ENCODE data around the gene PLXNA3.
A peak's percentile ranks its signal among the peaks of the same experiment; 100 is the strongest.

Gene PLXNA3

DNA sequence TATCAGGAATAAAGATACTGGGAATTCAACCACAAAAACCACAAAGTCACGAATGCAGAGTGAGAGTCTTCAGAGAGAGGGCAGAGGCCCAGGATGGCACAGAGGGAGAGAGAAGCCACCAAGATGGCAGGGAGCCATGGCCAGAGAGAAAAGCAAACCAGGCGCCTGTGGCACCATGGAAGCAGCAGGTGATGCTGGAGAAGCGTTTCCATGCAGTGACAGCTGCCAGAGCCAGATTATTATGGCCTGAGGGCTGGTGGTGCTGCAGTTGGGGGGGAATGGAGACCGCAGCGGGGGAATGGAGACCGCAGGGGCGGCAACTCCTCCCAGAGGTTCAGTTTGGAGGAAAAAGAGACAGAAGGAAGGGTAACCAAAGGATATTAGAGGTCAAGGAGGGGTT lies 40.9 kb upstream of the PLXNA3 start:
- DNase-seq (ENCODE audit: low read depth), result no peak
- no peak overlapping the region for H3K4me3 ChIP-seq (ENCODE audit: low read depth, low read length)
- TF ChIP-seq, protein P1, sequence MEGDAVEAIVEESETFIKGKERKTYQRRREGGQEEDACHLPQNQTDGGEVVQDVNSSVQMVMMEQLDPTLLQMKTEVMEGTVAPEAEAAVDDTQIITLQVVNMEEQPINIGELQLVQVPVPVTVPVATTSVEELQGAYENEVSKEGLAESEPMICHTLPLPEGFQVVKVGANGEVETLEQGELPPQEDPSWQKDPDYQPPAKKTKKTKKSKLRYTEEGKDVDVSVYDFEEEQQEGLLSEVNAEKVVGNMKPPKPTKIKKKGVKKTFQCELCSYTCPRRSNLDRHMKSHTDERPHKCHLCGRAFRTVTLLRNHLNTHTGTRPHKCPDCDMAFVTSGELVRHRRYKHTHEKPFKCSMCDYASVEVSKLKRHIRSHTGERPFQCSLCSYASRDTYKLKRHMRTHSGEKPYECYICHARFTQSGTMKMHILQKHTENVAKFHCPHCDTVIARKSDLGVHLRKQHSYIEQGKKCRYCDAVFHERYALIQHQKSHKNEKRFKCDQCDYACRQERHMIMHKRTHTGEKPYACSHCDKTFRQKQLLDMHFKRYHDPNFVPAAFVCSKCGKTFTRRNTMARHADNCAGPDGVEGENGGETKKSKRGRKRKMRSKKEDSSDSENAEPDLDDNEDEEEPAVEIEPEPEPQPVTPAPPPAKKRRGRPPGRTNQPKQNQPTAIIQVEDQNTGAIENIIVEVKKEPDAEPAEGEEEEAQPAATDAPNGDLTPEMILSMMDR (IDR thresholded peaks at IDR 0.05; ENCODE audit: low read depth, low read length, missing control alignments), result no peak

DNA sequence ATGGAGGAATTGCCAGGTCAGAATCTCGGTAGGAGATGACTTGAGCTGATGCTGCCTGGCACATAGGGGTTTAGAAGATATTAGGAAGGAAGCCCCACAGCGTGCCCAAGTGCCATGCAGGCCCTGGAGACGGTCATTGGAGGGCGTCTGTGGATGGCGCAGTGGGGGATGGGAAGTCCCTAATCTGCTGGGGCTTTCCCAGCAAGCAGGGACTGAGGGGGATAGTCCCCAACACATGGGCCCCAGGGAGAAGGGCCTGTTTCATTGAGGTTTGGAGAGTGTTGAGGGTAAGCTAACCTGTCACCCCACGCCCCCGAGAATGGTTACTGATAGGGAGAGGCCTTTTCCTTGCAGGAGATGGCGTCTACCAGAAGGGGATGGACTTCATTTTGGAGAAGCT lies 38.9 kb upstream of the PLXNA3 start:
- DNase-seq (ENCODE audit: low read depth), result no peak
- TF ChIP-seq, protein P1 (IDR thresholded peaks at IDR 0.05; ENCODE audit: low read depth, low read length, missing control alignments), result no peak
- H3K4me3 ChIP-seq (ENCODE audit: low read depth, low read length), result no peak overlapping the region

DNA sequence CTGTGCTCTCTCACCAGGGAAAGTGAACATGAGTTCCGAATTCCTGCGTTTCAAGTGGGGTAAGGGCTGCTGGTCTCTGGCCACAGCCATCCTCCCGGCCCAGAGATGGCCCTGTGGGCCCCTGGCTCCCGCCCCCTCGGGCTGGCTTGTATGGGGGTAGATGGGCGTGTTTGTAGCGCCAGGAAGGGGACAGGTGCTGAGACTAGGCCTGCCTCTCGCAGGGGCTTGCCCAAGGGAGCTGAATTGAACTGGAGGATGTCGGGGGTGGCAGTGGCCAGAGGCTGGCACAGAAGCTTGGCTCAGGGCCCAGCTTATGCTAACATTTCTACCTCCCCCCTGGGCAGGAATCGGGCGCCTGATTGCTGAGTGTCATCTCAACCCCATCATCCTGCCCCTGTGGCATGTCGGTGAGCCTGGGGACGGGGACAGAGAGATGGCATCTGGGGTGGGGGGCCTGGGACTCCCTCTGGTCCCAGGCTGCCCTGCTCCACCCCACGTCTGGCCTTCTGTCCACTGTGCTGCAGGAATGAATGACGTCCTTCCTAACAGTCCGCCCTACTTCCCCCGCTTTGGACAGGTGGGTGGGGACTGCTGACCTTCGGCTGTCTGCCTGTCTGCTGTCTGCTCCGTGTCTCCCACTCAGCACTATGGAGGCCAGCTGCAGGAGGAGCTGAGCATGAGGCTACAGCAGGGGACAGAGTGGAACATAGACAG lies 38.2 kb upstream of the PLXNA3 start:
- TF ChIP-seq, protein P1 (IDR thresholded peaks at IDR 0.05; ENCODE audit: low read depth, low read length, missing control alignments), result no peak
- H3K4me3 ChIP-seq (ENCODE audit: low read depth, low read length), result no peak overlapping the region
- no peak for DNase-seq (ENCODE audit: low read depth)

DNA sequence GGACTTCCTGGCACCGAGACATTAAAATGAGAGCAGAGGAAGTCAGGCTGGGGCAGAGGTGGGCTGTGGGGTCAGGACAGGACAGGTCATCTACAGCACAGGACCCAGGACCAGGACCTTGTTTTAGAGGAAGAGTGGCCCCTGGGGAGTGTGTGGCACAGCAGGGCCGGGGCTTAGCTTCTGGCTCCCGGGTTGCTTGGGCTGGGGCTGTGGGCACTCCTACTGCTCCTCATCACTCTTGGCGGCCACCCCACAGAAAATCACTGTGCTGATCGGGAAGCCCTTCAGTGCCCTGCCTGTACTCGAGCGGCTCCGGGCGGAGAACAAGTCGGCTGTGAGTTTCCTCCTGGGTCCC lies 37.7 kb upstream of the PLXNA3 start:
- TF ChIP-seq, protein P1 (IDR thresholded peaks at IDR 0.05; ENCODE audit: low read depth, low read length, missing control alignments), result no peak
- no peak for DNase-seq (ENCODE audit: low read depth)
- no peak overlapping the region for H3K4me3 ChIP-seq (ENCODE audit: low read depth, low read length)

DNA sequence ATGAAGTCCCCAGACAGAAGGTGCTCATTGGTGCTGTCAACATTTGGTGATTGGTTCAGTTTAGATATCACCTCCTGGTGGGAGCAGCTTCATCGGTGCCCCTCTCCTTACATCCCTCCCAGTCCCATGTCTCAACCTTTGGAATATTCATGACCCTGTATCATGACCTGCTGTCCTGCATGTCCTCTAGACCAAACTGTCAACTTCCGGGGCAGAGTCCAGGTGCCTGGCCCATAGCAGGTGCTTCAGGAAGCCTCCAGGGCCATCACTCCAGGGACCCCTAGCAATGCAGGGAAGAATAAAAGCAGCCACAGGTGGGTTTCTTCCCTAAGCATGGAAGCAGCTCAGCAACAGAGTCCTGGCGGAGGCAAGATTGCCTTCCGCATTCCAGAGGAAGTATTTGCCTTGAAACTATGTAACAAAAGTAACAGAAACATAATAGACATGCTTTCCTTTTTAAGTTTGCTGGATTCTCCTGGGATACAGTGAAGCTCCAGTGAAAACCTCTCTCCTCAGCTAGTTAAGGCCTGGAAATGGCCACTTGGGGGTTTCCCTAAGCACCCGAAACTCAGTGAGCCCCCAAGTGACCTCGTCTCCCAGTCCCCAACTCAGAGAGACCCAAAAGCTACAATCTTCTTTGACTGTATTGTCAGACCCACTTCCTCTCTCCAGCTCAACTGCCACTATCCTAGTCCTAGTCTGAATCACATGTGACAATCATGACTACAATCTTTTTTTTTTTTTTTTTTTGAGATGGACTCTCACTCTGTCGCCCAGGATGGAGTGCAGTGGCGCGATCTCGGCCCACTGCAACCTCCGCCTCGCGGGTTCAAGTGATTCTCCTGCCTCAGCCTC lies 30.9 kb upstream of the PLXNA3 start:
- no peak for DNase-seq (ENCODE audit: low read depth)
- TF ChIP-seq, protein P1 (IDR thresholded peaks at IDR 0.05; ENCODE audit: low read depth, low read length, missing control alignments), result no peak
- H3K4me3 ChIP-seq (ENCODE audit: low read depth, low read length), result no peak overlapping the region

DNA sequence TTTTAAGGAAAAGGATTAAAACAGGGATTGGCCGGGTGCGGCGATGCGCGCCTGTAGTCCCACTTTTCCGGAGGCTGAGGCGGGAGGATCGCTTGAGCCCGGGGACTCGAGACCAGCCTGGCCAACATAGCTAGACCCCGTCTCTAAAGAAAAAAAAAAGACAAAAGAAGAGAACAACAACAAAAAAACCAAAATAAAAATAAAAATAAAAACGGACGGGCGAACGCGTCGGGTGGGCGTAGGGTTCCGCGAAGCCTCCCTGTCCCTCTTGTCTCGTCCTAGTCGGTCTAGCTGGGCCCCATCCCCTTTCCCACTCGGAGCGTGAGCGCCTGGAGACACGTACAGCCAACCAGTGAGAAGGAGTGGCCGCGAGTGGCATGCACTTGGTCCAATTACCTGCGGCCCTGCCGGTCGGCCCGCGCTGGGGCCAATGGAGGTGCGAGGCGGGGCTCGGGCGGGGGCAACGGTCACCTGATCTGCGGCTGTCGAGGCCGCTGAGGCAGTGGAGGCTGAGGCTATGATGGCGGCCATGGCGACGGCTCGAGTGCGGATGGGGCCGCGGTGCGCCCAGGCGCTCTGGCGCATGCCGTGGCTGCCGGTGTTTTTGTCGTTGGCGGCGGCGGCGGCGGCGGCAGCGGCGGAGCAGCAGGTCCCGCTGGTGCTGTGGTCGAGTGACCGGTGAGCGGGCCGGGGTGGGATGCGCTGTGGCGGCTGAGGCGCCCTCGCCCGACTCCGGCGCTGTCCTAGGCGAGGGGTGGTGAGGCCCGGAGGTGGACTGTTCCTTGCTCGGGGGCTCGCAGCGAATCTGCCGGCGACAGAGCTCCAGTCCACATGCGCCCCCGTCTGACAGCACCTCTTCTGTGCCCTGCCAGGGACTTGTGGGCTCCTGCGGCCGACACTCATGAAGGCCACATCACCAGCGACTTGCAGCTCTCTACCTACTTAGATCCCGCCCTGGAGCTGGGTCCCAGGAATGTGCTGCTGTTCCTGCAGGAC lies 29.6 kb upstream of the PLXNA3 start, which contains the start of gene ATP6AP1:
Gene ATP6AP1 (plus strand): TSS at position 502 of the 996 bp plus-strand sequence. CDS start 16 bp downstream, at position 518.
- DNase-seq (ENCODE audit: low read depth), result peak; percentile 76
- peak within 1 kb of the TSS; percentile 77 for H3K4me3 ChIP-seq (ENCODE audit: low read depth, low read length)
- TF ChIP-seq, protein P1 (IDR thresholded peaks at IDR 0.05; ENCODE audit: low read depth, low read length, missing control alignments), result no peak

All from GM12864 (cell line).